Neural cell (in vitro differentiated cells): ENCODE results near the gene PHF12. TPM values are rescaled to one million over a fixed set of nuclear protein-coding genes. Genes with fewer than 3 reads are reported as not detected.

ENCODE experiments used
- H2AFZ ChIP-seq: fragments of 200-600, 300-800 bp; sonication (generic), shearing (Covaris generic); 2 replicates; pipeline ENCODE4 v1.6.0; 2014; ENCODE audit warnings: low read depth, mild to moderate bottlenecking, antibody characterized with exemption, low read length, moderate library complexity
- H3F3A ChIP-seq: fragments of 200-600 bp; shearing (Covaris generic); 2 replicates; pipeline ENCODE4 v1.6.1; 2016; ENCODE audit warnings: mild to moderate bottlenecking, moderate library complexity, mixed read lengths, antibody characterized with exemption, low read length; ENCODE audit not compliant: insufficient read depth, poor library complexity, severe bottlenecking
- H3K27ac ChIP-seq: fragments of 200-600, 300-800 bp; sonication (generic), shearing (Covaris generic); 2 replicates; pipeline ENCODE4 v1.5.1; 2014; ENCODE audit warnings: mild to moderate bottlenecking, low read length, moderate library complexity
- H3K27me3 ChIP-seq: fragments of 300-800, 200-600 bp; sonication (generic), shearing (Covaris generic); 2 replicates; pipeline ENCODE4 v1.6.0; 2014; ENCODE audit warnings: mild to moderate bottlenecking, low read depth, low read length, moderate library complexity; ENCODE audit not compliant: insufficient read depth
- H3K36me3 ChIP-seq: fragments of 300-800, 200-600 bp; sonication (generic), shearing (Covaris generic); 2 replicates; pipeline ENCODE4 v1.5.1; 2014; ENCODE audit warnings: mild to moderate bottlenecking, antibody characterized with exemption, low read length, moderate library complexity; ENCODE audit not compliant: insufficient read depth
- H3K4me2 ChIP-seq: fragments of 300-800, 200-600 bp; sonication (generic), shearing (Covaris generic); 2 replicates; pipeline ENCODE4 v1.6.0; 2014; ENCODE audit warnings: mild to moderate bottlenecking, low read length
- H3K4me3 ChIP-seq: fragments of 300-800, 200-600 bp; sonication (generic), shearing (Covaris generic); 2 replicates; pipeline ENCODE4 v1.5.1; 2014; ENCODE audit warnings: mild to moderate bottlenecking, low read length, moderate library complexity
- H3K79me2 ChIP-seq: fragments of 200-600 bp; shearing (Covaris generic); replicated peaks from 2 replicates; pipeline ENCODE4 v1.6.0; 2014; ENCODE audit warnings: mild to moderate bottlenecking, low read length, moderate library complexity; ENCODE audit not compliant: insufficient read depth
- H3K9ac ChIP-seq: fragments of 300-800, 200-600 bp; sonication (generic), shearing (Covaris generic); 2 replicates; pipeline ENCODE4 v1.6.1; 2016; ENCODE audit warnings: mild to moderate bottlenecking, low read length, mixed read lengths
- H3K9me2 ChIP-seq: fragments of 200-600 bp; shearing (Covaris generic); 2 replicates; pipeline ENCODE4 v1.6.1; 2016; ENCODE audit warnings: mild to moderate bottlenecking, low read length, mixed read lengths; ENCODE audit not compliant: insufficient read depth
- H3K9me3 ChIP-seq: fragments of 200-600, 300-800 bp; sonication (generic), shearing (Covaris generic); 2 replicates; pipeline ENCODE4 v1.6.1; 2016; ENCODE audit warnings: mild to moderate bottlenecking, mixed run types, low read length, moderate library complexity, mixed read lengths
- H4K20me1 ChIP-seq: fragments of 200-600 bp; shearing (Covaris generic); 2 replicates; pipeline ENCODE4 v1.6.1; 2016; ENCODE audit warnings: mild to moderate bottlenecking, mixed run types; ENCODE audit not compliant: insufficient read depth
- EP300 ChIP-seq: fragments of 450-650 bp; conservative IDR thresholded peaks from 2 replicates; pipeline ENCODE4 v1.6.1; 2014; ENCODE audit warnings: antibody characterized with exemption, mild to moderate bottlenecking, moderate library complexity; ENCODE audit not compliant: poor library complexity, severe bottlenecking
- EZH2 ChIP-seq: fragments of 200-600, 300-800 bp; shearing (Covaris generic), sonication (generic); IDR thresholded peaks from 2 replicates; pipeline ENCODE4 v1.6.1; 2014; ENCODE audit warnings: antibody characterized with exemption, low read length, borderline replicate concordance, mild to moderate bottlenecking; ENCODE audit not compliant: insufficient read depth, poor library complexity, severe bottlenecking
- MXI1 ChIP-seq: fragments of 450-650 bp; conservative IDR thresholded peaks from 2 replicates; pipeline ENCODE4 v1.6.1; 2014; ENCODE audit warnings: antibody characterized with exemption, mild to moderate bottlenecking; ENCODE audit not compliant: poor library complexity, severe bottlenecking
- POLR2AphosphoS5 ChIP-seq: IDR thresholded peaks from 2 replicates; pipeline ENCODE4 v1.6.1; 2012
- RAD21 ChIP-seq: fragments of 450-650 bp; conservative IDR thresholded peaks from 2 replicates; pipeline ENCODE4 v1.6.1; 2014; ENCODE audit warnings: antibody characterized with exemption, mild to moderate bottlenecking, moderate library complexity
- SMC3 ChIP-seq: fragments of 450-650 bp; conservative IDR thresholded peaks from 2 replicates; pipeline ENCODE4 v1.6.1; 2014; ENCODE audit warnings: antibody characterized with exemption, mild to moderate bottlenecking, moderate library complexity; ENCODE audit not compliant: poor library complexity
- TAF1 ChIP-seq: IDR thresholded peaks from 2 replicates; pipeline ENCODE4 v1.6.1; 2012; ENCODE audit warnings: low read depth
- polyA plus RNA-seq: library from polyadenylated mRNA; depleted of rRNA; stranded (reverse); fragments of >200 nt; gene quantifications from 2 replicates; pipeline ENCODE4 v1.2.3, GENCODE V29; 2014
- TF ChIP-seq, protein P1 (sequence below): fragments of 450-650 bp; IDR thresholded peaks from 2 replicates; pipeline ENCODE4 v1.5.1; 2014; ENCODE audit warnings: antibody characterized with exemption, mild to moderate bottlenecking, moderate library complexity; ENCODE audit not compliant: poor library complexity, severe bottlenecking
- TF ChIP-seq, protein P2 (sequence below): IDR thresholded peaks from 2 replicates; pipeline ENCODE4 v1.6.1; 2012; ENCODE audit warnings: borderline replicate concordance

Gene PHF12
- polyA plus RNA-seq, 1 donor from 2014 or later: 10.4 TPM

DNA sequence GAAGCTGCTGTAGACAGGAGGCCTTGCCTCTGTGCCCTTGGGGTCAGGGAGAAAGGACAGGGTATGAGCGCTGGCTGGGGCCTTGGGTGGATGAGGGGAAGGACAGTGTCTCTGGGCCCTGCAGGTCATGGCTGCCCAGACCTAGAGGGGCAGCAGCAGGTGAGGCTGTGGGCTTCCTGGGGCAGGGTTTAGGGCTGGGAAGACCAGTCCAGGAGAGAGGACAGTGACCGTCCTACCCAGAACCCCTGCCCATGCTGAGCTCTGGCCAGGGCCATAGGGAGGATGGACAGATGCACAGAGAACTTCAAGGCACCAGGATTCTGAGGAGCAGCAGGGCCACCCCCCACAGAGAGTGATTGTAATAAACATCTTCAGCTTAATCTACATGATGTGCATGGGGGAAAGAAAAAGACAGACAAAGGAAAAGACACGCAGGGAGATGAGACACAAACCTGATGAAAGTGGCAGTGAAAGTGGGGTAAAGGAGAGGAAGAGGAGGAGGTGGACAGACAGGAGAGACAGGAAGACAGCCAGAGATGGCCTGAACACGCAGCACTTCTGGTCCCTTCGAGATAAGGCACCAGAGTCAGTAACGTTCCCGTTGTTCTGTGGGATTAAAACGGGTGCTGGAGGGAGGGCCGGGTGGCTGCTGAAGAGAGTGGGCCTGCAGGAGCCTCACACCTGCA, 71.3 kb downstream of the PHF12 start:
- Histone ChIP-seq H3K9me2 (no peaks in the 10 kb centered on the region), H3K9ac (no peak overlapping the region), H3K27ac (no peak overlapping the region), H3K79me2 (no peaks in the 10 kb centered on the region), H3K36me3 (no peaks in the 10 kb centered on the region), H4K20me1 (no peaks in the 10 kb centered on the region), H3K4me3 (no peak overlapping the region), H3K27me3 (no peaks in the 10 kb centered on the region), H3K4me2 (no peak overlapping the region), H2AFZ (no peak overlapping the region), H3K9me3 (no peaks in the 10 kb centered on the region), H3F3A (no peaks in the 10 kb centered on the region)
- TF ChIP-seq SMC3 (no peak), TAF1 (no peak), RAD21 (no peak), EZH2 (no peak), MXI1 (no peak), EP300 (no peak), POLR2AphosphoS5 (no peak)
- TF ChIP-seq, protein P1, sequence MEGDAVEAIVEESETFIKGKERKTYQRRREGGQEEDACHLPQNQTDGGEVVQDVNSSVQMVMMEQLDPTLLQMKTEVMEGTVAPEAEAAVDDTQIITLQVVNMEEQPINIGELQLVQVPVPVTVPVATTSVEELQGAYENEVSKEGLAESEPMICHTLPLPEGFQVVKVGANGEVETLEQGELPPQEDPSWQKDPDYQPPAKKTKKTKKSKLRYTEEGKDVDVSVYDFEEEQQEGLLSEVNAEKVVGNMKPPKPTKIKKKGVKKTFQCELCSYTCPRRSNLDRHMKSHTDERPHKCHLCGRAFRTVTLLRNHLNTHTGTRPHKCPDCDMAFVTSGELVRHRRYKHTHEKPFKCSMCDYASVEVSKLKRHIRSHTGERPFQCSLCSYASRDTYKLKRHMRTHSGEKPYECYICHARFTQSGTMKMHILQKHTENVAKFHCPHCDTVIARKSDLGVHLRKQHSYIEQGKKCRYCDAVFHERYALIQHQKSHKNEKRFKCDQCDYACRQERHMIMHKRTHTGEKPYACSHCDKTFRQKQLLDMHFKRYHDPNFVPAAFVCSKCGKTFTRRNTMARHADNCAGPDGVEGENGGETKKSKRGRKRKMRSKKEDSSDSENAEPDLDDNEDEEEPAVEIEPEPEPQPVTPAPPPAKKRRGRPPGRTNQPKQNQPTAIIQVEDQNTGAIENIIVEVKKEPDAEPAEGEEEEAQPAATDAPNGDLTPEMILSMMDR: no peak
- TF ChIP-seq, protein P2, sequence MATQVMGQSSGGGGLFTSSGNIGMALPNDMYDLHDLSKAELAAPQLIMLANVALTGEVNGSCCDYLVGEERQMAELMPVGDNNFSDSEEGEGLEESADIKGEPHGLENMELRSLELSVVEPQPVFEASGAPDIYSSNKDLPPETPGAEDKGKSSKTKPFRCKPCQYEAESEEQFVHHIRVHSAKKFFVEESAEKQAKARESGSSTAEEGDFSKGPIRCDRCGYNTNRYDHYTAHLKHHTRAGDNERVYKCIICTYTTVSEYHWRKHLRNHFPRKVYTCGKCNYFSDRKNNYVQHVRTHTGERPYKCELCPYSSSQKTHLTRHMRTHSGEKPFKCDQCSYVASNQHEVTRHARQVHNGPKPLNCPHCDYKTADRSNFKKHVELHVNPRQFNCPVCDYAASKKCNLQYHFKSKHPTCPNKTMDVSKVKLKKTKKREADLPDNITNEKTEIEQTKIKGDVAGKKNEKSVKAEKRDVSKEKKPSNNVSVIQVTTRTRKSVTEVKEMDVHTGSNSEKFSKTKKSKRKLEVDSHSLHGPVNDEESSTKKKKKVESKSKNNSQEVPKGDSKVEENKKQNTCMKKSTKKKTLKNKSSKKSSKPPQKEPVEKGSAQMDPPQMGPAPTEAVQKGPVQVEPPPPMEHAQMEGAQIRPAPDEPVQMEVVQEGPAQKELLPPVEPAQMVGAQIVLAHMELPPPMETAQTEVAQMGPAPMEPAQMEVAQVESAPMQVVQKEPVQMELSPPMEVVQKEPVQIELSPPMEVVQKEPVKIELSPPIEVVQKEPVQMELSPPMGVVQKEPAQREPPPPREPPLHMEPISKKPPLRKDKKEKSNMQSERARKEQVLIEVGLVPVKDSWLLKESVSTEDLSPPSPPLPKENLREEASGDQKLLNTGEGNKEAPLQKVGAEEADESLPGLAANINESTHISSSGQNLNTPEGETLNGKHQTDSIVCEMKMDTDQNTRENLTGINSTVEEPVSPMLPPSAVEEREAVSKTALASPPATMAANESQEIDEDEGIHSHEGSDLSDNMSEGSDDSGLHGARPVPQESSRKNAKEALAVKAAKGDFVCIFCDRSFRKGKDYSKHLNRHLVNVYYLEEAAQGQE: no peak

DNA sequence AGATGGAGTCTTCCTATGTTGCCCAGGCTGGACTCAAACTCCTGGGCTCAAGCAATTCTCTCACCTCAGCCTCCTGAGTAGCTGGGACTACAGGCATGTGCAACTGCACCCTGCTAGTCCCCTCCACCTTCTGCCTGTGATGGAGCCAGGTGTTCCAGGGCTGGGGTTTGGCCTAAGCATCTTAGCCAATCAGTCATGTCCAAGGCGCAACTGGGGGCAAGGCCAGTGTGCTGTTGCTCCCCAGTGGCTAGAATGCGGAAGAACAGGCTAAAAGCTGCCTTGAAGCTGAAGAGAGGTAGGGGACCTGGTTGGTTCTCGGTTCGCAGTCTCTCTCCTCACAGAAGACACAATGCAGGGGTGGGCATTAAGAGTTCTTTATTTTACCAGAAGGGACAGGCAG, 72.3 kb downstream of the PHF12 start:
- Histone ChIP-seq H4K20me1 (no peaks in the 10 kb centered on the region), H3K27ac (no peak overlapping the region), H3K4me3 (no peak overlapping the region), H3K27me3 (no peaks in the 10 kb centered on the region), H3K4me2 (no peak overlapping the region), H2AFZ (no peak overlapping the region), H3F3A (no peaks in the 10 kb centered on the region), H3K79me2 (no peaks in the 10 kb centered on the region), H3K9me2 (no peaks in the 10 kb centered on the region), H3K36me3 (no peaks in the 10 kb centered on the region), H3K9ac (no peak overlapping the region), H3K9me3 (no peaks in the 10 kb centered on the region)
- TF ChIP-seq, protein P2: no peak
- TF ChIP-seq TAF1 (no peak), SMC3 (no peak), RAD21 (no peak), EZH2 (no peak), EP300 (no peak), POLR2AphosphoS5 (no peak), MXI1 (no peak)
- TF ChIP-seq, protein P1: no peak
